ENCODE data around the gene CAMK2D. TPM values are rescaled to one million over a fixed set of nuclear protein-coding genes. Genes with fewer than 3 reads are reported as not detected.

The CAMK2D gene
- total RNA-seq, 6 donors from 2014 or later = 41.0 to 75.8 (median 51.9) TPM

DNA sequence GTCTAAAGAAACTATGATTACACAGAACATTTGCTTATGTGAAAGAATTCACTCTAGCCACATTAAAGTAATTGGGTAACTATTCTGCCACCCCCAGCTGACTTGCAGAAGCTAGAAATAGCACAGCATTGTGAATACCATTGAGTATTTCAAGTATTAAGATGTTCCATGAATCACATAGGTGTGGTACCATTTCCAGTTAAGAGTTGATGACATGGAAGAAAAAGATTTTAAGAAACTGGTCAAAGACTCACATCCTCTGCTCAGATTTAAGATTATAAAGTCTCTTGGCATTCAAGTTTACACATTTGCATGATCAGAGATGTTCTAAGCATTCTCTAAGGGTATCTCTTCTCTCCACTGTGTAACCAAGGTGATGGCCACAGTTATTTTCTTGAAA lies 287.5 kb downstream of the CAMK2D start:
- peaks cover 3 to 6% (median 3%) of the 10 kb centered on the region in 4 donors for H3K4me1 ChIP-seq

GRCh38 chr4:113472864-113473263 lies 288.7 kb downstream of the CAMK2D start:
- no peak for ATAC-seq (ENCODE audit: low FRiP score in 2 of 2)

More for the DNA sequence above, 287.5 kb downstream of the CAMK2D start:
- Histone ChIP-seq H3K27me3 (no peaks in the 10 kb centered on the region), H3K4me3 (no peak overlapping the region), H3K9me3 (peaks cover 0 to 9% (median 2%) of the 10 kb centered on the region in 4 donors), H3K36me3 (peaks cover 0 to 6% (median 0%) of the 10 kb centered on the region in 4 donors), H3K27ac (no peak overlapping the region)
- DNase-seq (no peak), ATAC-seq (ENCODE audit: low FRiP score in 2 of 2) (peak in 1 of 2 donors; percentile 81)
- TF ChIP-seq EP300 (IDR thresholded peaks at IDR 0.05) (peak in 1 of 4 donors; percentile 17), CTCF (IDR thresholded peaks at IDR 0.05) (no peak), POLR2A (IDR thresholded peaks at IDR 0.05) (no peak), POLR2AphosphoS5 (IDR thresholded peaks at IDR 0.05) (no peak)

DNA sequence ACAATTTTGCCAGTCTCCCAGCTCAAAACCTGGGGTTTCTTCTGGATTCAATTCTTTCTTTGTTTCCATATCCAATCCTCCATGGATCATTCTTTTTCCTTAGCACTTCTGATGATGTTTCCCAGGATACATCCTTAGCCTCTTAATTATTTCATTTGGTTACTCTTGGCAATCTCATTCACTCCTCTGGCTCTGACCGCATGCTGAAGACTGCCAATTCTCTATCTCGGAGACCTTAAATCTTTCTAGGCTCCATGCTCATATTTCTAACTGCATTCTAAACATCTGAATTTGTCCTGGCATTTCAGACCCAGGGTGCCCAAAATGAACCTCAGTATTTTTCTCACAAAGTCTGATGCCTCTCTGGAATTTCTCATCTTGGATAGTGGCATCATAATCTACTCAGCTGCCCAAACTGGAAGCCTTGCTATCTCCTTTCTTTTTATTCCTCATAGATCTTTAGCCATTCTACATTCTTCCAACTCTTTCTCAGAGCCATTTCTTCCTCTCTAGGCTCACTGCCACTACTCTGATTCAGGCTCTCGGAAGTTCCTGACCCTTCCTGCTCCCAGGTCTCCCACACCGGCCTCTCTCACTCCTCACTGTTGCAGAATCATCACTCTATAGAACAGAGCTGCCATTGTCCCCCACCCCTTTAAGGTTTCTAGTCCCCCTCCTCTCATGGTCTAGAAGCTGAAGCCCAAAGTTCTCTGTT lies 290.2 kb downstream of the CAMK2D start:
- H3K27me3 ChIP-seq = no peaks in the 10 kb centered on the region
- ATAC-seq (ENCODE audit: low FRiP score in 2 of 2) (no peak), DNase-seq (no peak)
- WGBS, 2 donors = 92 to 95% methylated on average over 4 of the region's 4 CpGs
- H3K27ac ChIP-seq = no peak overlapping the region
- TF ChIP-seq EP300 (IDR thresholded peaks at IDR 0.05) = no peak
- H3K4me1 ChIP-seq = peaks cover 18 to 22% (median 21%) of the 10 kb centered on the region in 4 donors
- no peak overlapping the region for H3K4me3 ChIP-seq
- H3K36me3 ChIP-seq = no peaks in the 10 kb centered on the region
- no peaks in the 10 kb centered on the region for H3K9me3 ChIP-seq

More at GRCh38 chr4:113472864-113473263, 288.7 kb downstream of the CAMK2D start:
- WGBS, 2 donors = 33 to 63% methylated on average over 1 of the region's 1 CpG
- Histone ChIP-seq H3K9me3 (peaks cover 0 to 9% (median 2%) of the 10 kb centered on the region in 4 donors), H3K27me3 (no peaks in the 10 kb centered on the region), H3K4me1 (peaks cover 11 to 15% (median 13%) of the 10 kb centered on the region in 4 donors), H3K4me3 (no peak overlapping the region), H3K27ac (no peak overlapping the region), H3K36me3 (peaks cover 0 to 6% (median 0%) of the 10 kb centered on the region in 4 donors)
- DNase-seq = no peak
- TF ChIP-seq CTCF (IDR thresholded peaks at IDR 0.05) = no peak
- TF ChIP-seq EP300 (IDR thresholded peaks at IDR 0.05) = no peak
- TF ChIP-seq POLR2AphosphoS5 (IDR thresholded peaks at IDR 0.05) = no peak
- TF ChIP-seq POLR2A (IDR thresholded peaks at IDR 0.05) = no peak

GRCh38 chr4:113469926-113470325 lies 291.6 kb downstream of the CAMK2D start:
- Histone ChIP-seq H3K27ac (peak overlapping the region in 3 of 4 donors; percentile 72 to 89 (median 74)), H3K36me3 (peaks cover 0 to 4% (median 1%) of the 10 kb centered on the region in 4 donors), H3K4me3 (no peak overlapping the region), H3K27me3 (no peaks in the 10 kb centered on the region), H3K4me1 (peaks cover 18 to 22% (median 21%) of the 10 kb centered on the region in 4 donors), H3K9me3 (no peaks in the 10 kb centered on the region)
- ATAC-seq (ENCODE audit: low FRiP score in 2 of 2) (no peak), DNase-seq (no peak)
- TF ChIP-seq EP300 (IDR thresholded peaks at IDR 0.05) (no peak), CTCF (IDR thresholded peaks at IDR 0.05) (no peak), POLR2A (IDR thresholded peaks at IDR 0.05) (no peak), POLR2AphosphoS5 (IDR thresholded peaks at IDR 0.05) (no peak)
- WGBS, 2 donors = 97 to 98% methylated on average over 1 of the region's 1 CpG

GRCh38 chr4:113469023-113469390 lies 292.5 kb downstream of the CAMK2D start:
- no peak for TF ChIP-seq CTCF (IDR thresholded peaks at IDR 0.05)
- TF ChIP-seq POLR2AphosphoS5 (IDR thresholded peaks at IDR 0.05) = no peak
- no peak for TF ChIP-seq EP300 (IDR thresholded peaks at IDR 0.05)
- TF ChIP-seq POLR2A (IDR thresholded peaks at IDR 0.05) = no peak
- H3K27ac ChIP-seq = peak overlapping the region; percentile 72 to 89 (median 78)
- WGBS, 2 donors = 80 to 97% methylated on average over 1 of the region's 1 CpG

More at GRCh38 chr4:113469023-113469390, 292.5 kb downstream of the CAMK2D start:
- Histone ChIP-seq H3K4me3 (no peak overlapping the region), H3K9me3 (no peaks in the 10 kb centered on the region), H3K4me1 (peaks cover 18 to 22% (median 21%) of the 10 kb centered on the region in 4 donors), H3K36me3 (peaks cover 0 to 13% (median 3%) of the 10 kb centered on the region in 4 donors), H3K27me3 (no peaks in the 10 kb centered on the region)
- DNase-seq (no peak), ATAC-seq (ENCODE audit: low FRiP score in 2 of 2) (no peak)
